ENCODE results near the gene TTC14.

DNA sequence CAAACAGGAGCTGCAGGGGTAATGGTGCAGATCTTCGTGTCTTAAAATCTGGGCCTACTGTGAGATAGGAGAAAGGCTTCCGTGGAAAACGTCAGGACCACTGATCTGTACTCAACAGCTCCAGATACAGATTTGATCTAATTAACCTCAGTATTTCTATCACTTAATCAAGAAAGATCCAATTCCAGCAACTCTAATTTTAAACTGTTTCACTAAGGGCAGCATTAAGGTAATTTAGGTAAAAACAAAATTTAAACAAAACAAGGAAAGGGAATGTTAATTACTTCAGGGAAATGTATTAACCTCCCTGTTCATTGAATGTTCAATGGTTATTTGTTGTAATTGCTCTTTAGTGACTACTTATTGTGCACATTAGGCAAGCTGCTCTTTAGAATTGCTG is 26.4 kb upstream of the TTC14 start:
- no peak for TF ChIP-seq TAF1 (IDR thresholded peaks at IDR 0.05; ENCODE audit: borderline replicate concordance, insufficient read depth, low read length)
- TF ChIP-seq POLR2AphosphoS5 (IDR thresholded peaks at IDR 0.05; ENCODE audit: low read depth, low read length): no peak
- TF ChIP-seq, protein P1, sequence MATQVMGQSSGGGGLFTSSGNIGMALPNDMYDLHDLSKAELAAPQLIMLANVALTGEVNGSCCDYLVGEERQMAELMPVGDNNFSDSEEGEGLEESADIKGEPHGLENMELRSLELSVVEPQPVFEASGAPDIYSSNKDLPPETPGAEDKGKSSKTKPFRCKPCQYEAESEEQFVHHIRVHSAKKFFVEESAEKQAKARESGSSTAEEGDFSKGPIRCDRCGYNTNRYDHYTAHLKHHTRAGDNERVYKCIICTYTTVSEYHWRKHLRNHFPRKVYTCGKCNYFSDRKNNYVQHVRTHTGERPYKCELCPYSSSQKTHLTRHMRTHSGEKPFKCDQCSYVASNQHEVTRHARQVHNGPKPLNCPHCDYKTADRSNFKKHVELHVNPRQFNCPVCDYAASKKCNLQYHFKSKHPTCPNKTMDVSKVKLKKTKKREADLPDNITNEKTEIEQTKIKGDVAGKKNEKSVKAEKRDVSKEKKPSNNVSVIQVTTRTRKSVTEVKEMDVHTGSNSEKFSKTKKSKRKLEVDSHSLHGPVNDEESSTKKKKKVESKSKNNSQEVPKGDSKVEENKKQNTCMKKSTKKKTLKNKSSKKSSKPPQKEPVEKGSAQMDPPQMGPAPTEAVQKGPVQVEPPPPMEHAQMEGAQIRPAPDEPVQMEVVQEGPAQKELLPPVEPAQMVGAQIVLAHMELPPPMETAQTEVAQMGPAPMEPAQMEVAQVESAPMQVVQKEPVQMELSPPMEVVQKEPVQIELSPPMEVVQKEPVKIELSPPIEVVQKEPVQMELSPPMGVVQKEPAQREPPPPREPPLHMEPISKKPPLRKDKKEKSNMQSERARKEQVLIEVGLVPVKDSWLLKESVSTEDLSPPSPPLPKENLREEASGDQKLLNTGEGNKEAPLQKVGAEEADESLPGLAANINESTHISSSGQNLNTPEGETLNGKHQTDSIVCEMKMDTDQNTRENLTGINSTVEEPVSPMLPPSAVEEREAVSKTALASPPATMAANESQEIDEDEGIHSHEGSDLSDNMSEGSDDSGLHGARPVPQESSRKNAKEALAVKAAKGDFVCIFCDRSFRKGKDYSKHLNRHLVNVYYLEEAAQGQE (IDR thresholded peaks at IDR 0.05; ENCODE audit: insufficient read depth in 1 of 2, low read depth in 2 of 2, low read length in 2 of 2): no peak
- no peak for TF ChIP-seq SIN3A (IDR thresholded peaks at IDR 0.05; ENCODE audit: borderline replicate concordance, insufficient read depth, low read length)

Data from PFSK-1 (cell line).